ENCODE data around the gene LIPF.
"Not testable (repeated sequence)": the region's sequence is repeated elsewhere in the genome, so short reads cannot be mapped to it uniquely, and the experiment has no call there.

The LIPF gene

GRCh38 chr10:88676283-88677060 is 12.2 kb downstream of the LIPF start:
- no peak for DNase-seq (ENCODE audit: low read depth)

GRCh38 chr10:88680958-88681357 is 16.7 kb downstream of the LIPF start:
- no peak for DNase-seq (ENCODE audit: low read depth)

- peak; percentile 3 for DNase-seq (ENCODE audit: low read depth)
Observed at GRCh38 chr10:88682491-88682890, 18.2 kb downstream of the LIPF start.

- peak; percentile 18 for DNase-seq (ENCODE audit: low read depth)
Observed at GRCh38 chr10:88687853-88688467, 23.7 kb downstream of the LIPF start.

- DNase-seq (ENCODE audit: low read depth), result no peak
Observed at GRCh38 chr10:88689366-88689765, 25.1 kb downstream of the LIPF start.

GRCh38 chr10:88693392-88694020 is 29.3 kb downstream of the LIPF start:
- DNase-seq (ENCODE audit: low read depth), result peak; percentile 13

- no peak for DNase-seq (ENCODE audit: low read depth)
Observed at GRCh38 chr10:88702848-88703597, 38.8 kb downstream of the LIPF start.

GRCh38 chr10:88705958-88706357 is 41.7 kb downstream of the LIPF start, which contains the start of gene LIPK:
TSS of gene LIPK (plus strand) at chr10:88706249. CDS start at chr10:88724544, 18,295 bp downstream.
- DNase-seq (ENCODE audit: low read depth), result no peak

- DNase-seq (ENCODE audit: low read depth), result no peak
Observed at GRCh38 chr10:88707429-88708155, 43.4 kb downstream of the LIPF start.

GRCh38 chr10:88709361-88709760 is 45.1 kb downstream of the LIPF start:
- DNase-seq (ENCODE audit: low read depth), result not testable (repeated sequence)

- no peak for DNase-seq (ENCODE audit: low read depth)
Observed at GRCh38 chr10:88715517-88715916, 51.3 kb downstream of the LIPF start.

- no peak for DNase-seq (ENCODE audit: low read depth)
Observed at GRCh38 chr10:88721392-88721791, 57.1 kb downstream of the LIPF start.

- DNase-seq (ENCODE audit: low read depth), result no peak
Observed at GRCh38 chr10:88725798-88726197, 61.6 kb downstream of the LIPF start.

GRCh38 chr10:88728107-88728763 is 64.0 kb downstream of the LIPF start:
- no peak for DNase-seq (ENCODE audit: low read depth)
